HuH-7 (cell line): ENCODE measurements around the gene APBB1.
"Not testable (repeated sequence)": the region's sequence is repeated elsewhere in the genome, so short reads cannot be mapped to it uniquely, and the experiment has no call there.

ENCODE experiments used
- DNase-seq: peaks from one replicate; pipeline ENCODE4 v3.0.0; 2011; ENCODE audit warnings: low spot score

APBB1 gene

DNA sequence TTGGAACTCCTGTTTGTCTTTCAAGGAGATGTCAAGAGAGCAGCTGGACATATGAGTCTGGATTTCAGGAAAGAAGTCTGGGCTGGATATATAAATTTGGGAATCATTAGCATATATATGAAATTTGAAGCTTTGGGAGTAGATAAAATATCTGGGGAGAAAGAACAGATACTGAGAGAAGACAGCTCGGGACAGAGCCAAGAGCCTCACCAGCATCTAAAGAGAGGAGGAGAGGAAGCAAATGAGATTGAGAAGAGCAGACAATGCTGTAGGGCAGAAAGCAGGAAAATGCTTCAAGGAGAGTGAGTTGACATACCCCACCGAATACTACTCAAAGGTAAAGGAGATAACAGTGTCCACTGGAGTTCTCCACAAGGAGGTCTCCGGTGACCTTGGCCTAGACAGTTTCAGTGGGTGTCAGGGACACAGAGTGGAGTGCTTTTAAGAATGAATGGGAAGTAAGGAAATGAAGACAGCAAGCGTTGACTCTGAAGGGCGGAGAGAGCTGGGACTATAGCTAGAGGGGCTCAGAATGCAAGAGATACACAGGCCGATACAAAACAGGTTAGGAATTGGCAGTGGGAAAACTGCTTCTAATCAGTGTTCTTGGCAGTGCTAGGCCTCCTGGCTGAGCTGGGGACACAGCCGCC, 862 bp downstream of the APBB1 start:
- no peak for DNase-seq

DNA sequence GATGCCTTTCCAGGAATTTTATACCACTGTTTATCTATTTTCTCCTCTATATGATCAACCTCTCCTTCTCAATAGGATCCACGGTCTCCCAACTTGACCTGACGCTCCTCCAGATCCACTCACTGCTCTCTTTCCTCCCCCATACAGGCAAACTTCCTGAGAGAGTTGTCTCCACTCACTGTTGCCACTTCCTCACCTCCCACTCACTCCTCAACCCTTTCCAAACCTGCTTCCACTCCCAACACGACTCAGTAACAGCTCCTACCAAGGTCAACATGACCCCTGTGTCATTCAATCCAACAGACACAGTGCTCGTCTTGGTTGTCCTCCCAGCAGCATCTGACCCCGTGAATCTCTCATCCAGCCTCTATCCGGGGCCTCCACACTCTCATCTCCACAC, 3.1 kb downstream of the APBB1 start:
- DNase-seq, result no peak

DNA sequence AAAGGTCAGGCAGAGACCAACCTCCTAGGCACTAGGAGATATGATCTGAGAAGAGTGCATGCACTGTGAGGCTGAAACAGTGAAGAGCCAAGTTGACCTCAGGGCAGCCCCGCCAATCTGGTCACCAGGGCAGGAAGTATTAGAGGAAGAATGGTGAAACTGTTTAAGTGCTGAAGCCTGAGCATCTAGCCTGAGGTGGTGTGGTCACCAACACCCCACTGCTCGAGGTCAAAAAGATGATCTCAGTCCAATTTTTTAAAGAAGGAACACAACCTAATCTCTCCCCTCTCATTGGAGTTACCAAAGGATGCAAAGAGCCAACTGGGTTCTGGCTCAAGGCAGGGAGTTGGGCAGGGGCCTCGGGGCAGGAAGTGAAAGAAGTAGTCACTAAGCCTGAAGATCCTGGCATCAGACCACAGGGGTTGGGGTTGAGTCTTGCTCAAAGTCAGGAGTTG, 4.0 kb downstream of the APBB1 start:
- no peak for DNase-seq

DNA sequence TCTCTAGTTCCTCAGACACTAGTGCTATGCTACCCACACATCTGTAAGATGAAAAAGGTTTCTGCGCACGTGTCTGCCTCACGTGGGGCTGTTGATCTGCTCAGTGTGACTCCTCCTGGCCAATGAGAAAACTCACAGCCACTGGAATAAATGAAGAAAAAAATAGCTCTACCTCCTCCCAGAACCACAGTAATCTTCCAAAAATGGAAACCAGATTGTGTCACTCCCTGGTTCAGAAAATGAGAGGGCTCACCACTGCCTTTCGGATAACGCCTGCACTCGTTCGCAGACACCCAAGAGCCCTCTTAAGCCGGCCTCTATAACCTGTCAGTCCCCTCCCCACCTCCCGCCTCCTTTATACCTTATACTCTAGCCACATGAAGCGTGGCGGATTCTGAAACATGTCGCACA, 5.1 kb downstream of the APBB1 start:
- no peak for DNase-seq

DNA sequence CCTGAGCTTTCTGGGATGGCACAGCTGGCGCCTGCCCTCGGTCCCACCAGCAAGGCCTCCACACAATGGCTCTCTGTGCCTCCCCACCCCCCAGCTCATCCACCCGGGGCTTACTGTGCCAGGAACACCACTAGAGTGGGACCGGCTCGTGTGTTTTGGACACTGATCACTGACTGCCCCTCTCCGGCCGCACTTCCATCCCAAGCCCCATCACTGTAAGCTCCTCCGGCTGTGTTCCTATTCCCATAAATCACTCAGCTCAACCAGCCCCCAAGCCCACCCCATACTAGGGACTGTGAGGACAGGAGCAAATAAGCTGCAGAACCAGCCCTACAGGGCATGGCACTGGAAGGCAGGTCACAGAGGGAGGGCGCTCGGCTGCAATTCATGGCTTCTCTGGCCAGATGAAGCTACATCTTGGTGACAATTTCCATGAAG, 7.3 kb downstream of the APBB1 start:
- no peak for DNase-seq

DNA sequence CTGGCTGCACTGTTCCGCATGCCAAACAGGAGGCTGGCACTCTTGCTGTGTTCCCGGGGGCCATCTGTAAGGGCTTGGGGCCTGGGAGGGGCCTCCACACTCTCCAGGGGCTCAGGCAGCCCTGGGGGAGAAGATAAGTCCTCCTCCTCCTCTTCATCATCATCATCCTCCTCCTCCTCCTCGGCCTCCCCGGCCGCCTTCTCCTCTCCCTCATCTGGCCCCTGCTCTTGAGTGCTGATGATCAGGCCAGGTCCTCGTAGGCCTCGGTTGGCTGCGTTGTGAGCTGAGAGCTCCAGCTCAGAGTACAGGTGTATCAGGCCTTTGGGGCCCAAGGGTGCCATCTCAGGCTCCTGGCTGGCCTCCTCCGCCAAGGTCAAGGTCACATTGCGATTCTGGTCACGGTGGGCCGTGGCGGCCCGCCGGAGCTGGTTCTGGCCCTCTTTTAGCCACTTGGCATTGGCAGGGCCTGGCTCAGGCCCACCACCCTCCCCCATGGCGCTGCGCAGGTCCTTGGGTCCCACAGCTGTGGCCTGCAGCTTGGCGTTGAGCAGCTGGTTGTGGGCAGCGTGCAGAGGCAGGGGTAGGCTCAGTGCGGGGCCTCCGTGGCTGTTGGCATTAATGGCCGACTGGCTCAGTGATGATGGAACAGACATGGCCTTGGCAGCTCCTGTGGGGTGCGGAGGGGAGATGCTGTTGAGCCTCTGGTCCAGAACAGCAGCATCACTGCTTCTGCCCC, 8.0 kb downstream of the APBB1 start:
- no peak for DNase-seq

DNA sequence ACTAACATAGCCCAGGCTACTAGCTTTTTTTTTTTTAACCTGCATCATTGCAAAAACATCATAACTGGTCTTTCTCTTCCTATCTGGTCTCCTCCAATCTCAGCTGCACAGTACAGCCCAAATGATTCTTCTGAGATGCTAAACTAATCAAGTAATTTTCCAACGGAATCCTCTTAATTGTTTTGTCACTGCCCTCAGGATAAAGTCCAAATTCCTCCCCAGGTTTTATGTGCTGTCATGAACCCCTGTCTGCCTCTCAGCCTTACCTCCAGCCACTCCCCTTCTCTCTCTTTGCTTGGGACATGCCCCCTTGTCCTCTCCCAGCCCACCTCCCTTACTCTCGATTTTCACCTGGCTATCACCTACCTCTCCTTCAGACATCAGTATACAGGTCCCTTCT, 12.5 kb downstream of the APBB1 start:
- DNase-seq, result peak; percentile 56

DNA sequence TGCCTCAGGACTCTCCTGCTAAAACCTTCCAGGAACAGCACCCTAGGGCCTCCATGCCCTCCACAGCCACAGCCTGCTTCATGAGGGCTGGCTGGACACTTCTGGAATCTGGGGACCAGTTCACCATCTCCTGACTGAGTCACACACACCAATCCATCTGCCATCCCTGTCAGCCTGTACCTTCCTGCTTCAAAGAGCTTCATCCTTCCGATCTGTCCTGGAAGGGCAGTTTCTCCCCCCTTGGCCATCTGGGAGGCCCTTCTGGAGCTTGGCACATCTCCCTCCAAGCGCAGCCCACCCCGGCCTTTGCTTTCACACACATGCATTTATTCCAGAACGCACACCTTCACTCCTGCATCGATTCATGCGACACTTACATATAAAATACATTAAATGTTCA, 13.0 kb downstream of the APBB1 start:
- no peak for DNase-seq

DNA sequence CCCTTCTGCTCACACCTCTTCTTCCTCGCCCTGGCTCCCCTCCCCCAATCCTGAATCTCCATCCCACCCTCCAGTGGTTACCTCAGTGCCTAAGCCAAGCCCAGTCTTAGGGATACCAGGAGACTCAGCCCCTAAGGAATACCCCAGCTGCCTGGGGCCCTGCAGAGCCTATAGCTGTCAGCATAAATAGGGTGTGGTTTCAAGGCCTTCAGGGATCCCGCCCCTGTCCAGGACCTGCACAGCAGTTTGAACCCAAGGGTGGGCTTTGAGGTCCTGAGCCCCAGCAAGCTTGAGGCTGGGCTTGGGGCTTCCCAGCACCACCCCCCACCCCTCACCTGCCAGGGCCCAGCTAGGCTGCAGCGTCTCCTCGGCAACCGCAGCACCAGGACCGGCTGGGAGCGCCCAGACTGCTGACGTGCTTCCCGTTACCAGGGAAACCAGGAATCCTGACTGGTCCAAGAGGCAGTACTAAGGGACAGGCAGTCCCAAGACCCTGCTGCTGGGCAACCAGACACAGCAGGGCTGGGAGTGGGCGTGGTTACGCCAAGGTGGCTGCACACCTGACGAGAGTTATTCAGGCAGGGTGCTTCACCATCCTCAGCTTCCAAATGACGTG, 13.7 kb downstream of the APBB1 start:
- DNase-seq, result no peak

DNA sequence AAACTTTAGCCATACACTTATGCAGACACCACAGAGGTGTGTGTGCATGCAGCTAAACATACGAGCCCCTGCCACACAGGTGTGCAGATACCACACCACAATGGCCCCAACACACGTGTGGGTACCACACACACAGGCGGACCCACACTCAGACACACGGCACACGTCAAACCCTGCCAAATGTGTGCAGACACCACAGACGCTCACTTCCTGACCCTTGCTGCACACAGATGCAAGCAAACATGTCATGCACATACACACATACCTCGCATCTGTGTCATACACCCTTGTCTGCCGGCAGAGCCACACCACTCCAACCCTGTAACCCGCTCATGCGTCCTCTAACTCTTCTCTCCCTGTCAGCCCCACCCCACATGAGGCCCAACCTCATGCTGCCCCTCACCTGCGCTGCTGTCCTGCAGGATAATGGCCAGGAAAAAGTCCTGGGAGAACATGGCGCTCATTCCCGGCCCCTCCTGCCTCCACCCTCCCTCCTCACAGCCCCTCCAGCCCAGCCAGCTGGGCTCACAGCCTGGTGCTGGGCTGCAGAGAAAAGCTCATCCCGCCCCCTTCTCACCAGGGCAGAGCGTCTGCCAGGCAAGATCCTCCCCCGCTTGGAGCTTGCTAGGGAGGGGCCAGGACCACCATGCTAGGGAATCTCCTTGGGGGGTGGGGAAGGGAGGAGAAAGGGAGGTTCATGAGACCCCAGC, 14.4 kb downstream of the APBB1 start:
- no peak for DNase-seq

DNA sequence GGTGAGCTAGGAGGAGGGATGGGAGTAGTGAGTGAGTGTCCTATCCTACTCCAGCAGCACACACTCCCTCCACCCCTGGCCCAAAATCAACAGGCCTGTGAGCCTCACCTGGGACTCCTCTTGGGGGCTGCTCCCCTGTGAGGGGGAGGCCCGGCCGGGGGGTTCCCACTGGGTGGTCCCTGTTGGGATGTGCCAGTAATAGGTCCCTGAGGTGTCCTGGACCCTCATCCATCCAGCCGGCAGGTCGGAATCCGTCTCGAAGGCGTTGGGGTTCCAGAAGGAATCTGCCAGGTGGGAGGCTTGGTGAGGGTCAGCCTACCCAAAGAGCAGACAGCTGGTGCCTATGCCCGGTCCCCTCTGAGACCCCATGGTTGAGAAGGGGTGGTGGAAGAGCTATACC, 15.4 kb downstream of the APBB1 start:
- DNase-seq, result no peak

DNA sequence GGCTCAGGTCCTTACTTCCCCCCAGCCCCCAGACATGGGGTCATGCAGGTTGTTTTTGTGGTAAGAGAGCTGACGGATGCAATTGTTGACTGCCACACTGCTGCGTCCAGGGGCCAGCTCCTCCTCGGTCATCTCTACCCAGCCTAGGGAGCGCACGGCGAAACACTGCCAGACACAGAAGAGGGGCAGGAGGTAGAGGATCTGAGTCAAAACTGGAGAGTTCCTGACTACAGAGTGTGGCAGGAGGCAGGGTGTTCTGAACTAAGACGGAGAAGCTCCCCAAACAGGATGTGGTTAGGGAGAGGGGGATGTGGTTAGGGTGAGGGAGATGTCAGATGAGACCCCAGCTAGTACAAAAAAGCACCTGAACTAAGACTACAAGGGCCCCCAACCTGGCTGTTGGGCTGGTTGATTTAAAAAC, 16.3 kb downstream of the APBB1 start:
- no peak for DNase-seq

DNA sequence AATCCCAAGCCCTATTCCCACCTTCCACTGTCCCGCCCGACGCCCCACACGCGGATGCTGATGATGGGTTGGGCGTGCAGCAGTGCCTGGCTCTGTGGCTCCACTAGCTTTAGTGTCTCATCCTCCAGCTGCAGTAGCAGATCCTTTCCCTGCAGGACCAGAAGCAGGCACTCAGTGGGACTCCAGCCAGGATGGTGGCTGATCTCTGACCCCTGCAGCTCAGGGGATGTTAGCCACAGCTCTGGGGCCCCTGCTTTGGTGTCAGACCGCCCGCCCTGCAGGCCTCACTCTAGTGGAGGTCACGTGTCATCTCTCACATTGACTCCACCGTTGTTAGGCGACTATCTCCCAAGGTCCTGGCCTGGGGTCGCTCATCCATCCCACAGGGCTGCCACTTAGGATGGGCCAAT, 16.8 kb downstream of the APBB1 start:
- no peak for DNase-seq

DNA sequence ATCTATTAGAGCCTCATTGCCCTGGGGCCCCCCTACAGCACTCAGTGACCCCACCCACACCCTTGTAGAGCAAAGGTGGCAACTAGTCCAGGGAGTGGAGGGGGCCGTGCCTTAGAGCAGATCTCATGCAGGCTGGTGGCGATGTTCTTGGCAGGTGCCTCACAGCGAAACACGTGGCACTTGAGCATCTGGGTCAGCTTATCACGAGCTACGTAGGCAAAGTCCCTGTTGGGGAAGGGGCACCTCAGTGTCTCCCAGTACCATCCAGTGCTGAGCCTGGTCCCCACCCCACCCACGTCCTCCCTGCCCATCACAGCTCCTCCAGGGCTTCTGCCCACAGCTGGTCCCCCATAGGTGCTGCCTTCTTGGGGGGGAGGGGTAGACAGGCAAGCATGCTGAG, 17.4 kb downstream of the APBB1 start:
- no peak for DNase-seq

DNA sequence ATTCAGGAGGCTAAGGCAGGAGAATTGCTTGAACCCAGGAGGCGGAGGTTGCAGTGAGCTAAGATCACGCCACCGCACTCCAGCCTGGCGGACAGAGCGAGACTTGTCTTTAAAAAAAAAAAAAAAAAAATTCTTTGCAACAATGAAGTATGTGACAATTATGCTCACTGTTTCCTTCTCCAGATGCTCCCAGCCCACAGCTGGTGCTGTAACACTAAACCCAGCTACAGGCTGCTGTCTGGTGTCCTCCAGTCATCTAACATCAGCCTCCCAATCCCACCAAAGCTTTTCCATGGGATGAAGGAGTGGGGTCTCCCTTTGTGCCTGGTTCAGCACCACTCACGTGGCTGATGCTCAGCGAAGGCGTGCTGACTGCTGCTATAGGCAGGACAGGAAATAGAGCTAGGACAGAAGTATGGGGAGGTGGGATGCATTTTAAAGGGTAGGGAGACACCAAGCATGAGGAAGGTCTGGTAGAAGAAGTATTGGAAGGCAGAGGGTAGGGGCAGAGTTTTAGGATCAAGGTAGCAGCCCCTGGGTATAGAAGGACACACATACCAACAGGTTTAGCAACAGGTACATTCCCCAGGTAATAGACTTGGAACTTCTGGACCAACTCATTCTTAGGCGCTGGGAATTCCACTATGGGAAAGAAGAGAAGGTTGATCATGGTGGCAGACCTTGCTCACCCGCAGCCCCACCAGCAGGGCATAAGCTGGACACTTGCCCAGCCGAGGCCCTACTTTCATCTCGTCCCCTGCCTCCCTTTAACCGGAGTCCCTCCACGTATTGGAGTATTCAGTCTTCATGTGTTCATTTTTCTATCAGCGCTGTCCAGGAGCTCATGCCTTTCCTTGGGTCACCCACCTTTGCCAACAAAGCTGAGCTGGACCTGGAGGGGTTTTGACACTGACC, 18.2 kb downstream of the APBB1 start:
- no peak for DNase-seq

DNA sequence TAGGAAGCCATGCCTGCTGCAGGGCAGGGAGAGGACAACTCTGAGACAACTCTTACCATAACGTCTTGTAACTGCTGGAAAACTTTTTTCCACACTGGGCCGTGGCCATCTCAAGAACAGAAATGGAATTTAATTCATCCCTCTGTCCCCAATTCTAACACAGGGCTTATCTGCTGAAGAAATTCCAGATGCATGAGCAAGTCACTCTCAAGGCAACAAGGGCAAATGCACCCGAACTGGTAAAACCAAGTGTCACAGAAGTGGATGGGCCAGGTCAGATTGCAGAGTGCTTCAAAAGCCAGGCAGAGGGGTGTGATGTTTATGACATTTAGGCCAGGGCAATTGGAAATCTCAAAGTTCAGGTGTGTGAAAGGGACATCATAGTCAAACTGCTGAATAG, 21.3 kb downstream of the APBB1 start:
- DNase-seq, result no peak

DNA sequence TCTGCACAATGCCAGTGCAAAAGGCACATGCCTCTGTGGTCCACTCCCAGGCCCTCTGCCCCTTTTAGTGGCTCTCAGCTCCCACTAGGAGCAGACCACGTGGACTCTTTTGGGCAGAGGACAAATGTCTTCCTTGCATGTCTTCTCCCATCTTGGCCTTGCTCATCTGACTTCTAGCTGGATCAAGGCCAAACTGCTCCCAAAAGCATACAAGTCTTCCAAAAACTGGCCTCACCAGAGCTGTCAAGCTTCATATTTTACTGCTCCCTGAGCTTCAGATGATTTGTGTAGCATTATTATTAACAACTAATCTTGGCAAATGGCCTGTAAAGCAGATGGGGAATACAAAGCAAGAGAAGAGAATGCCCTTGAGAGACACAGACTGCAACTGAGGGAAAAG, 21.7 kb downstream of the APBB1 start:
- DNase-seq, result no peak

DNA sequence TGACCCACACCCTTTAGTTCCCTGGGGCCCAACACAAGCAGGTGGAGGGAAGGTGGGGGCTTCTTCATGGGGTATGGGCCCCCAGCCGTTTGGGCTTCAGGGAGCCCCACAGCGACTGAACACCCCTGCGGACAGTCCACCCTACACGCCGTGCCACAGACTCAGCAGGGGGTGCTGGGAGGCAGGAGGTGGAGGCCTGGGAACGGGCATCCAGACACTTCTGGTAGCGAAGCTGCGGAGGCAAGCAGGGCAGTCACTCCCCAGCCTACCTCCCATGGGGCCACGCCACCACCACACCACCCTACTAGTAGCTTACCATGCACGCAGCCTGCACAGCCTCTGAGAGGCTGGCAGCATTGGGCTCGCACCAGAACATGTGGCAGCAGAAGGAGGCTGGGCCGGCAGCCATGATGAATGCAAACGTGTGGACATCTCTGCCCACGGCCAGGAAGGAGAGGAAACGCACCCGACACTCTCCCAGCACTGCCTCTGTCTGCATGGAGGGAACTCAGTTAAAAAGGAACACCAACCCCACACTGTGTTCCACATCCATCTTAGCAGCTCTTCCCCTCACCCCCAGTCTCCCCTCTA, 23.3 kb downstream of the APBB1 start:
- no peak for DNase-seq

DNA sequence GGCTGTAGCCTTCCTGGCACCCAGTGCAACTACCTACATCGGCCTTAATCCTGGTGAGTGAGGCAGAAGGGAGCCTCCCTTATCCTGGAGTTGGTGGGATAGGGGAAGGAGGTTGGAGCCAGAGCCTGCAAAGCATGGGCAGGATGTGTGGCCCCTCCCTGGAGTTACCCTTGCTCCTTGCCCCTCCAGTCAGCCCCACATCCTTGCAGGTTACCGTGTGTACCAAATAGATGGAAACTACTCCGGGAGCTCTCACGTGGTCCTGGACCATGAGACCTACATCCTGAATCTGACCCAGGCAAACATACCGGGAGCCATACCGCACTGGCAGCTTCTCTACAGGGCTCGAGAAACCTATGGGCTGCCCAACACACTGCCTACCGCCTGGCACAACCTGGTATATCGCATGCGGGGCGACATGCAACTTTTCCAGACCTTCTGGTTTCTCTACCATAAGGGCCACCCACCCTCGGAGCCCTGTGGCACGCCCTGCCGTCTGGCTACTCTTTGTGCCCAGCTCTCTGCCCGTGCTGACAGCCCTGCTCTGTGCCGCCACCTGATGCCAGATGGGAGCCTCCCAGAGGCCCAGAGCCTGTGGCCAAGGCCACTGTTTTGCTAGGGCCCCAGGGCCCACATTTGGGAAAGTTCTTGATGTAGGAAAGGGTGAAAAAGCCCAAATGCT, 24.8 kb downstream of the APBB1 start:
- DNase-seq, result no peak

DNA sequence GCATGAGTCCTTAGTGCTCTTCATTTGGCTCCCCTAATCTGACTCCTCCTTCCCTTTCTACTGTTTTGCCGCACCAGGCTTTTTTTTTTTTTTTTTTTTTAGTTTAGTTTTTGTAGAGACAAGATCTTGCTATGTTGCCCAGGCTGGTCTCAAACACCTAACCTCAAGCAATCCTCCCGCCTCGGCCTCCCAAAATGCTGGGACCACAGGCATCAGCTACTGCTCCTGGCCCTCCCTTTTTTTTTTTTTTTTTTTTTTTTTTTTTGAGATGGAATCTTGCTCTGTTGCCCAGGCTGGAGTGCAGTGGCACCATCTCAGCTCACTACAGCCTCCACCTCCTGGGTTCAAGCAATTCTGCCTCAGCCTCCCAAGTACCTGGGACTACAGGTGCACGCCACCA, 26.6 kb downstream of the APBB1 start:
- DNase-seq, result not testable (repeated sequence)
